Activated CD8-positive, alpha-beta T cell treated with anti-CD3 and anti-CD28 coated beads, Interleukin-2, amount 10 ng/mL, durations not matched to agents 7 days and 5 days (primary cell): ENCODE data around the gene FITM1. TPM values are rescaled to one million over a fixed set of nuclear protein-coding genes. Genes with fewer than 3 reads are reported as not detected.

Experiments used
- ATAC-seq: fragments of 150-1000 bp; cut with Tn5 transposase; one replicate; pipeline ENCODE4 v1.10.0; 2021; ENCODE audit warnings: moderate library complexity
- CTCF ChIA-PET: fragments of 350-600 bp; sonication (Branson Sonifier 250); formaldehyde crosslinking; loops from one replicate; lab custom pipeline; 2021; ENCODE audit warnings: antibody characterized with exemption; lab: Charles Lee
- POLR2A ChIA-PET: fragments of 350-600 bp; sonication (Branson Sonifier 250); formaldehyde crosslinking; loops from one replicate; lab custom pipeline; 2021; ENCODE audit warnings: antibody characterized with exemption; lab: Charles Lee
- DNase-seq: peaks from one replicate; pipeline ENCODE4 v3.0.0-alpha.2; 2020
- H3K27ac Mint-ChIP-seq: one replicate; pipeline ENCODE4 v1.8.0; 2021; ENCODE audit warnings: mild to moderate bottlenecking, mixed read lengths
- H3K27me3 Mint-ChIP-seq: one replicate; pipeline ENCODE4 v1.8.0; 2021; ENCODE audit warnings: low read depth, mixed read lengths
- H3K36me3 Mint-ChIP-seq: one replicate; pipeline ENCODE4 v1.8.0; 2021; ENCODE audit warnings: low read depth, mixed read lengths
- H3K4me1 Mint-ChIP-seq: one replicate; pipeline ENCODE4 v1.8.0; 2021; ENCODE audit warnings: low read depth, mixed read lengths
- H3K4me3 Mint-ChIP-seq: one replicate; pipeline ENCODE4 v1.8.0; 2021; ENCODE audit warnings: mild to moderate bottlenecking, mixed read lengths
- H3K9me3 Mint-ChIP-seq: one replicate; pipeline ENCODE4 v1.8.0; 2022; ENCODE audit warnings: mixed read lengths; ENCODE audit not compliant: insufficient read depth
- microRNA-seq: library from miRNA; unstranded; fragments of <30 nt; microRNA quantifications from one replicate; pipeline ENCODE4 v1.2.0, GENCODE V29; 2022
- total RNA-seq, 2 experiments: library from RNA; stranded (reverse); gene quantifications; one replicate each; pipeline ENCODE4 v1.2.3, GENCODE V29; 2021

FITM1 gene
- total RNA-seq, 2 experiments from 2014 or later: 1.4 to 2.1 TPM

DNA sequence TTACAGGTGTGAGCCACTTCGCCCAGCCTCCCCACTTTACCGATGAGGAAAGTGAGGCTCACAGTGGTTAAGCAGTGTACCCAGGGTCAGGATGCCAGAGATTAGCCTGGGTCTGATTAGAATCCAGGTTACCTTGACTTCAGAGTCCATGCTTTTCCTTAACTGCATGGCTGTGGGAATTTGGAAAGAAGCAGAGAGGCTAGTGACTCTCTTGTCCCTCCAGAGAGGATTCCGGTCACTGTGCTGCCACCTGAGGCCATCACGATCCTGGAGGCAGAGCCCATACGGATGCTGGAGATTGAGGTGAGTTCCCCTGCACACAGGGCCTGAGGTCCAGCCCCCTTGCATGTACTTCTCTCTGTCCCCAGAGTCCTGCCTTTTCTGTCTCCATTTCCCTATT, 46.1 kb downstream of the FITM1 start:
- Mint-ChIP-seq H3K27me3 (no peaks in the 10 kb centered on the region), H3K36me3 (peaks cover 58% of the 10 kb centered on the region), H3K4me3 (no peak overlapping the region), H3K9me3 (no peaks in the 10 kb centered on the region), H3K4me1 (peaks cover 19% of the 10 kb centered on the region), H3K27ac (no peak overlapping the region)
- ChIA-PET POLR2A (interaction anchor here (0.7 to 5.1 kb wide), 5 partner anchors 11 to 15 kb away, joined by 3 to 37 read pairs (median 5); partner anchors contain the start of genes IPO4 and IRF9), CTCF (interaction anchor here (0.7 kb wide), 1 partner anchor 15 kb away, joined by 3 read pairs; the partner anchor contains the start of gene IRF9)
- DNase-seq (no peak), ATAC-seq (no peak)

DNA sequence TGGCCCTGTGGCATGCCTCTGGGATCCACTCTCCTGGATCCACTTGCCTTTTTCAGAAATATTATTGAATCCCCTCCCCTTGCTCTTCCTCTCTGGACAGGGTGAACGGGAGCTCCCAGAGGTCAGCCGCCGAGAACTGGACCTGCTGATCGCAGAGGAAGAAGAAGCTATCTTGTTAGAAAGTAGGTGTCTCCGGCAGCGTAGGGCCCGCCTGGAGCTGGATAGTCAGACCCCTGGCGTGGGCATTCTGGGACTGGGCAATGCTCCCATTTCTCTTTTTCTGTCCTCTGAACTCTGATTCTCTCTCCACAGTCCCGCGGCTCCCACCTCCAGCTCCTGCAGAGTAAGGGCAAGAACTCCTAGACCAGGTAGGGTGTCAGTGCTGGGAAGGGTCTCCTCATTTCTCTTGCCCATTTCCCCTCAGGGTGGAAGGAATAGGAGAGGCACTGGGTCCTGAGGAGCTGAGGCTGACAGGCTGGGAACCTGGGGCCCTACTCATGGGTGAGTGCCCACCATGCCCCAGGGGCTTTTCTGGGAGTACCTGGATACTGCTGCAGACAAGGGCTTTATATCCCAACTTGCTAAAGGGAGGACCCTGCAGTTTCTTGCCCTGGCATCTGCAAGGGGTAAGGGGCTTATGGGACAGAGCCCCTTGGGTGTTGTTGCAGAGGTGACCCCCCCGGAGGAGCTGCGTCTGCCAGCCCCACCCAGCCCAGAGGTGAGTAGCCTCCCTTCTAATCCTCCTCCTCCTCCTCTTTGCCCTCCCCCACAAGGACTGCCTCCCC, 46.8 kb downstream of the FITM1 start:
- H3K27ac Mint-ChIP-seq: no peak overlapping the region
- no peaks in the 10 kb centered on the region for H3K27me3 Mint-ChIP-seq
- DNase-seq (no peak), ATAC-seq (no peak)
- ChIA-PET POLR2A (interaction anchor here (0.7 to 5.1 kb wide), 5 partner anchors 10 to 36 kb away, joined by 4 to 37 read pairs (median 9); partner anchors contain the start of genes EMC9, IPO4 and IRF9), CTCF (no interaction called here)
- peaks cover 58% of the 10 kb centered on the region for H3K36me3 Mint-ChIP-seq
- H3K4me1 Mint-ChIP-seq: peaks cover 14% of the 10 kb centered on the region
- no peak overlapping the region for H3K4me3 Mint-ChIP-seq
- H3K9me3 Mint-ChIP-seq: no peaks in the 10 kb centered on the region

DNA sequence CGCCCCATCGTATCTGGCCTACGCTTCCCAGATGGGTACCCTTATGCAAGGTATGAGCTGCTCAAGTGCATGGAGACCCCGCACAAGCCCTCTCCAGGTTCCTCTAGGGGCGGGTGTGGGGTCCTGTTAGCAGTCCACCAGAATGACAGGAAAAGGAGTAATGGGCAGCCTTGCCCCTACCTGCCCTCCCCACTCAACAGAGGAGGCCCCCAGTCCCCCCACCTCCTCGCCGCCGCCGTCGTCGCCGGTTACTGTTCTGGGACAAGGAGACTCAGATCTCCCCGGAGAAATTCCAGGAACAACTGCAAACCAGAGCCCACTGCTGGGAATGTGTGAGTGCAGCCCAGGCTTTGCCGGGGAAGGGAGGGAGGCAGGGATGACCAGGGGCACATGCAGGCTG, 47.4 kb downstream of the FITM1 start:
- CTCF ChIA-PET: no interaction called here
- Mint-ChIP-seq H3K9me3 (no peaks in the 10 kb centered on the region), H3K4me1 (peaks cover 12% of the 10 kb centered on the region), H3K27ac (no peak overlapping the region), H3K4me3 (no peak overlapping the region), H3K27me3 (no peaks in the 10 kb centered on the region), H3K36me3 (peaks cover 60% of the 10 kb centered on the region)
- ATAC-seq (no peak), DNase-seq (no peak)
- POLR2A ChIA-PET: interaction anchor here (0.7 to 5.1 kb wide), 4 partner anchors 11 to 36 kb away, joined by 4 to 37 read pairs (median 7); partner anchors contain the start of genes EMC9 and IRF9

DNA sequence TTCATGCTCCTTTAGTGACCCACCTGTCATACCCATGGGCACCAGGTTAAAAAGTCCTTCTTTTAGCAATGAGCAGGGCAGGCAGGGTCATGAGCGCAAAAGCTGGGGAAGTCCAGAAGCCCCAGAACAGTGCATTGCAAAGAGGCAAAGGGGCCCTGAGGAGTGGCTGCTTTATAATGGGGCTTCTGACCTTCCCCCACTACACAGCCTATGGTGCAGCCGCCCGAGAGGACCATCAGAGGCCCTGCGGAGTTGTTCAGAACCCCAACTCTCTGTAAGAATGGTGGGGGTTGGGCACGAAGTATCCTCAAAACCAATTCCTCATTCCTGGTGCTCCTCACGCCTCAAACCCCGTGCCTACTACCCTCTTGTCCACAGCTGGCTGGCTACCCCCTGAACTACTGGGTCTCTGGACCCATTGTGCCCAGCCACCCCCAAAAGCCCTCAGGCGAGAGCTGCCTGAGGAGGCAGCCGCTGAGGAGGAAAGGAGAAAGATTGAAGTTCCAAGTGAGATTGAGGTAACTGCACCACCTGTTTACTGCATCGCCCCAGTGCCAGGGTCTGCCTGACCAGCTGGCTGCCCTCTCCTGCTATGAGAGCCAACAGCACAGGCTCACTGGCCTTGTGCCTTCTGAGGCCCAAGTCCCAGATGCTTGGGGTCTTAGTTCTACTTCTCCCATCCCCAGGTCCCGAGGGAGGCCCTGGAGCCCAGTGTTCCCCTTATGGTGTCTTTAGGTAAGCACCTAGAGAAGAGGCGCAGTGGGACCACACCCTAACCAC, 48.1 kb downstream of the FITM1 start:
- H3K27me3 Mint-ChIP-seq: no peaks in the 10 kb centered on the region
- no peaks in the 10 kb centered on the region for H3K9me3 Mint-ChIP-seq
- no peak overlapping the region for H3K27ac Mint-ChIP-seq
- H3K4me3 Mint-ChIP-seq: no peak overlapping the region
- peaks cover 59% of the 10 kb centered on the region for H3K36me3 Mint-ChIP-seq
- ATAC-seq: no peak
- ChIA-PET CTCF (interaction anchor here (0.8 kb wide), 1 partner anchor 10 kb away, joined by 3 read pairs; the partner anchor contains the start of gene IPO4), POLR2A (interaction anchor here (0.7 to 5.1 kb wide), 5 partner anchors 9 to 28 kb away, joined by 5 to 37 read pairs (median 5); partner anchors contain the start of gene IRF9)
- H3K4me1 Mint-ChIP-seq: peaks cover 8% of the 10 kb centered on the region
- no peak for DNase-seq

DNA sequence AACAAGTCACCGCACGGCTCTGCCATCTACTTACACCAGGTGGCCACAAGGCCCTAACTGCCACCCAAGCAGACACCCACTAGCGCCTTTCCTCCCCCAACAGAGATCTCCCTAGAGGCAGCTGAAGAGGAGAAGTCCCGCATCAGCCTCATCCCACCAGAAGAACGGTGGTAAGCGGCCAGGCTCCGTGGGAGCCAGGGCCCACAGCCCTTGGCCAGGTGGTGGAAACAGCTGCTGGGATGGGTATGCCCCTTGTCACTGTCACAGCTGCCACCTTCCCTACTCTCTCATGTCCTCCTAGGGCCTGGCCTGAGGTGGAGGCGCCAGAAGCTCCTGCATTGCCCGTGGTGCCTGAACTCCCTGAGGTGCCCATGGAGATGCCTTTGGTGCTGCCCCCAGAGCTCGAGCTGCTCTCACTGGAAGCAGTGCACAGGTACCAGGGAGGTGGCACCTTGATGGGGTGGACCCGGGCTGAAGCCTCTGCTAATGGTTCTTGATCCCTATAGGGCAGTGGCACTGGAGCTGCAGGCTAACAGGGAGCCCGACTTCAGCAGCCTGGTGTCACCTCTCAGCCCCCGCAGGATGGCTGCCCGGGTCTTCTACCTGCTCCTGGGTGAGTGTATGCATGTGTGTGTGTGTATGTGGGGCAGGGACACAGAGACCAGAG, 49.0 kb downstream of the FITM1 start:
- Mint-ChIP-seq H3K36me3 (peaks cover 55% of the 10 kb centered on the region), H3K4me1 (peaks cover 8% of the 10 kb centered on the region), H3K27ac (peak overlapping the region; percentile 56), H3K27me3 (no peaks in the 10 kb centered on the region), H3K4me3 (no peak overlapping the region), H3K9me3 (no peaks in the 10 kb centered on the region)
- CTCF ChIA-PET: interaction anchor here (0.8 kb wide), 1 partner anchor 9 kb away, joined by 3 read pairs; the partner anchor contains the start of gene IPO4
- ATAC-seq: no peak
- POLR2A ChIA-PET: interaction anchor here (0.7 to 5.1 kb wide), 9 partner anchors 9 to 27 kb away, joined by 3 to 37 read pairs (median 5); partner anchors contain the start of genes IPO4, IRF9 and TM9SF1
- DNase-seq: no peak

DNA sequence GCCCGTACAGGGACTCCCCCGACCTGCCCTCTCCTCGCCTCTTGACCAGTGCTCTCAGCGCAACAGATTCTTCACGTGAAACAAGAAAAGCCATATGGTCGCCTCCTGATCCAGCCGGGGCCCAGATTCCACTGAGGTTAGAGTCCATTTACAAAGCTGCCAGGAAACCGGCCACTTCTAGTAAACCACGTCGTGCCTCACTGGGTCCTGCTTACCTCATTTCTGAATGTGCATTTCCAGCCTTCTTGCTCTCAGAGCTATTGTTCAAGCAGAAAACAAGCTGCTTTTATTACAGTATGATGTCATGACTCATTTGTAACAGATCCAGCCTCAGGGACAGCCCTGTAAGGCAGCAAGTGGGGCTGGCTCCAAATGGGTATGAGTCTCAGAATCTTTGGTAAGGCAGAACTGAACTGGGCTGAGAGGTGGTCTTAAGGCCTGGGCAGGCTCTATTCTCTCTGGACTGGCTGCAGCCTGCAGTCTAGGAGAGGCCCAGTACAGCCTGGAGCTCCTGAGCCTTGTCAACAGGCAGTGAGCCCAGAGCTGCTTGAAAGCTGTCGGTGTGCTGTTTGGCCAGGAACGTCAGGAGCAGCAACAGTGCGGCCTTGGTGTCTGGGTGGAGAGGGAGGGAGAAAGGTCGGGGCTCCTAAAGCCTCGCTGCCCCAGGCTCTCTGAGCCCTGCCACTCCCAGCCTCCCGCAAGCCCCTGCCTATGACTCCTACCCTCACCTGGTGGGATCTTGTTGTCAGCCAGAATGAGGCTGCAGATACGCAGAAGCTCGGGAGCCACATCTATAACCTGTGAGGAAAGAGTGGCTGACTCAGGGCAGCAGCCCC, 49.7 kb downstream of the FITM1 start:
- ChIA-PET POLR2A (interaction anchor here (0.7 to 5.1 kb wide), 8 partner anchors 9 to 19 kb away, joined by 3 to 37 read pairs (median 4); partner anchors contain the start of genes IPO4, IRF9 and TM9SF1), CTCF (interaction anchor here (1.0 to 1.5 kb wide), 2 partner anchors 19 to 39 kb away, joined by 3 to 4 read pairs; partner anchors contain the start of genes EMC9 and IRF9)
- no peak overlapping the region for H3K4me3 Mint-ChIP-seq
- peaks cover under 1% of the 10 kb centered on the region for H3K4me1 Mint-ChIP-seq
- no peak for DNase-seq
- no peaks in the 10 kb centered on the region for H3K9me3 Mint-ChIP-seq
- no peak for ATAC-seq
- H3K36me3 Mint-ChIP-seq: peaks cover 52% of the 10 kb centered on the region
- no peaks in the 10 kb centered on the region for H3K27me3 Mint-ChIP-seq
- H3K27ac Mint-ChIP-seq: no peak overlapping the region

DNA sequence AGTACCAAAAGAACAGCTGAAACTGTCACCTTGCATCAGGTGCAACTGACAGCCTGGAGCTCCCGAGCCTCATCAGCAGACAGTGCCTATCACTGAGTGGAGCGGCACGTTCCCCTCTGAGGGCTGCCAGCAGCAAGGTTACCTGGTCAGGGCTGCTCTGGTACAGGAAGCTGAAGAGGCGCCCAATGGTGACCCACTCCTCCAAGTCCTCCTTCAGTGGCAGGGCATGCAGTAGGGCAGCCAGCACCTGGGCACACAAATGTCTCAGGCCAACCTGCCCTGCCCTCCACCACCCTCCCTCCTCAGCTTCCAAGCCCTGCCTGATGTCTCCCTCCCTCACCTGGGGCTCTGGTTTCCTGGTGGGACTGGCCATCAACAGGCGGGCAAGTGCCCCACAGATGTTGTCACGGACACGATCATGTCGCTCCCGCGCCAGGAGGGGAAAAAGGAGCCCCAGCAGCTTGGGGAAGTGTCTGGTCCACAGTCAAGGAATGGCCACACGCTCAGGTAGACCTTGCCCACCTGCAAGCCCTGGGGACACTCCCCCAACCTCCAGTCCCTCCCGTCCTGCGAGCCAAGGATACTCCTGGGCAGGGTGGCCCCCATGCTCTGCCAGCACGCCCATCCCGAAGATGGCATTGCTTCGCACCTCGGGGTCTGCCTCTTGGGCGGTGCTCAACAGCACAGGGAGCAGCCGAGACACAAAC, 51.1 kb downstream of the FITM1 start:
- H3K27me3 Mint-ChIP-seq: no peaks in the 10 kb centered on the region
- no peak for ATAC-seq
- H3K4me1 Mint-ChIP-seq: peaks cover 2% of the 10 kb centered on the region
- H3K27ac Mint-ChIP-seq: peak overlapping the region; percentile 50
- DNase-seq: no peak
- CTCF ChIA-PET: interaction anchor here (1.0 to 1.5 kb wide), 2 partner anchors 21 to 40 kb away, joined by 3 to 4 read pairs; partner anchors contain the start of genes EMC9 and IRF9
- POLR2A ChIA-PET: interaction anchor here (1.3 to 5.1 kb wide), 5 partner anchors 8 to 20 kb away, joined by 4 to 37 read pairs (median 12); partner anchors contain the start of genes IRF9 and TM9SF1
- no peak overlapping the region for H3K4me3 Mint-ChIP-seq
- H3K9me3 Mint-ChIP-seq: no peaks in the 10 kb centered on the region
- H3K36me3 Mint-ChIP-seq: peaks cover 50% of the 10 kb centered on the region

Small RNA genes within 50 kb of the gene (microRNA-seq; reads per million reads assigned to microRNA genes)
- gene MIR7703: not detected

Other genes starting within 250 kb of the FITM1 start
- 10 to 100 TPM; 18.3 to 19.4 TPM for gene DHRS4, start 176.9 kb upstream of the FITM1 start, total RNA-seq
- gene DHRS4L2, start 141.7 kb upstream of the FITM1 start, total RNA-seq: 10 to 100 TPM; 17.7 to 19.1 TPM
- gene CARMIL3, start 78.7 kb upstream of the FITM1 start, total RNA-seq: under 1 TPM; 0.86 to 0.95 TPM
- gene CPNE6, start 59.1 kb upstream of the FITM1 start, total RNA-seq: under 1 TPM in 1 of 2 experiments, not detected in 1; 0.10 TPM
- 10 to 100 TPM; 49.6 to 54.9 TPM for gene PCK2, start 36.3 kb upstream of the FITM1 start, total RNA-seq
- gene DCAF11, start 15.9 kb upstream of the FITM1 start, total RNA-seq: 100 to 1,000 TPM; 101 to 107 TPM
- 1 to 10 TPM; 2.8 to 3.4 TPM for gene NRL, start 15.7 kb upstream of the FITM1 start, total RNA-seq
- 100 to 1,000 TPM; 516 to 530 TPM for gene PSME1, start 5.5 kb downstream of the FITM1 start, total RNA-seq
- 10 to 100 TPM; 49.9 to 53.2 TPM for gene EMC9, start 10.9 kb downstream of the FITM1 start, total RNA-seq
- 100 to 1,000 TPM; 635 to 636 TPM for gene PSME2, start 16.0 kb downstream of the FITM1 start, total RNA-seq
- 100 to 1,000 TPM; 123 to 142 TPM for gene RNF31, start 16.8 kb downstream of the FITM1 start, total RNA-seq
- 100 to 1,000 TPM; 221 to 242 TPM for gene IRF9, start 30.6 kb downstream of the FITM1 start, total RNA-seq
- 10 to 100 TPM; 54.5 to 58.6 TPM for gene REC8, start 41.4 kb downstream of the FITM1 start, total RNA-seq
- 10 to 100 TPM; 56.3 to 60.1 TPM for gene IPO4, start 58.2 kb downstream of the FITM1 start, total RNA-seq
- 10 to 100 TPM; 29.3 to 32.8 TPM for gene TM9SF1, start 64.8 kb downstream of the FITM1 start, total RNA-seq
- not detected for gene TSSK4, start 75.0 kb downstream of the FITM1 start, total RNA-seq
- 10 to 100 TPM; 83.2 to 93.4 TPM for gene CHMP4A, start 82.8 kb downstream of the FITM1 start, total RNA-seq
- 10 to 100 TPM; 16.9 to 18.2 TPM for gene MDP1, start 85.4 kb downstream of the FITM1 start, total RNA-seq
- gene NEDD8, start 101.7 kb downstream of the FITM1 start, total RNA-seq: 100 to 1,000 TPM; 214 to 222 TPM
- 10 to 100 TPM; 67.2 to 68.4 TPM for gene GMPR2, start 102.3 kb downstream of the FITM1 start, total RNA-seq
- 100 to 1,000 TPM; 128 to 131 TPM for gene TINF2, start 112.0 kb downstream of the FITM1 start, total RNA-seq
- gene TGM1, start 132.5 kb downstream of the FITM1 start, total RNA-seq: 1 to 10 TPM; 2.7 to 3.1 TPM
- gene RABGGTA, start 140.9 kb downstream of the FITM1 start, total RNA-seq: 10 to 100 TPM; 47.7 to 51.8 TPM
- gene DHRS1, start 169.1 kb downstream of the FITM1 start, total RNA-seq: 10 to 100 TPM; 28.6 to 33.9 TPM
- 10 to 100 TPM; 35.2 to 36.7 TPM for gene NOP9, start 169.2 kb downstream of the FITM1 start, total RNA-seq
- gene CIDEB, start 177.3 kb downstream of the FITM1 start, total RNA-seq: 10 to 100 TPM; 47.2 to 48.2 TPM
- gene LTB4R2, start 179.5 kb downstream of the FITM1 start, total RNA-seq: 10 to 100 TPM; 17.8 to 18.7 TPM
- 10 to 100 TPM; 26.9 to 28.0 TPM for gene LTB4R, start 180.8 kb downstream of the FITM1 start, total RNA-seq
- 1 to 10 TPM; 3.4 to 4.7 TPM for gene ADCY4, start 204.4 kb downstream of the FITM1 start, total RNA-seq
- gene RIPK3, start 209.3 kb downstream of the FITM1 start, total RNA-seq: 10 to 100 TPM; 26.9 to 28.6 TPM
- gene NFATC4, start 237.5 kb downstream of the FITM1 start, total RNA-seq: not detected